H54 (cell line): ENCODE measurements around the gene ID2.

Experiments
- DNase-seq: peaks from one replicate; pipeline ENCODE4 v3.0.0; 2011; ENCODE audit warnings: low spot score, mixed read lengths; ENCODE audit not compliant: insufficient read length
- FAIRE-seq: peaks from 3 replicates; lab custom pipeline; 2011; peaks lifted over from hg19 to GRCh38; lab: Jason Lieb, UNC
- POLR2A ChIP-seq: IDR thresholded peaks from 2 replicates; pipeline ENCODE4 v1.6.1; 2011; ENCODE audit warnings: low read depth, mild to moderate bottlenecking, low read length

ID2 gene

GRCh38 chr2:8642366-8643068 lies 39.3 kb upstream of the ID2 start:
- DNase-seq (no peak), FAIRE-seq (no peak)
- TF ChIP-seq POLR2A, result no peak

- TF ChIP-seq POLR2A, result no peak
- DNase-seq (no peak), FAIRE-seq (no peak)
Measured at GRCh38 chr2:8643250-8643995, 38.4 kb upstream of the ID2 start.

DNA sequence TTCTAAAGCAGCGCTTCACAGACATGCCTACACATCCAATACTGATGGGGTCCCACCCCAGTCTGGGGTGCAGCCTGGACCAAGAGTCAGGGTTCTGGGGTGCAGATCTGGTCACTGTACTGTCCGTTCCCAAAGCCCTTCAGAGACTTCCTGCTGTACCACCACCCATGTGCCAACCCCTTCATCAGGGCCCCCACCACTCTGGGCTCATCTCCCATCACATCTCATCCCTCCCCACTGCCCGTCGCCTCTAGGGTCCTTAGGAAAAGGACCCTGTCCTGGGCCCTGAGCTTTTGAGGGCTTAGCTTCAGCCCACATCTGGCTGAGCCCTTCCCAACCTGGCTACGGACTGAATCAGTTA lies 37.9 kb upstream of the ID2 start:
- TF ChIP-seq POLR2A, result no peak
- no peak for DNase-seq
- no peak for FAIRE-seq

DNA sequence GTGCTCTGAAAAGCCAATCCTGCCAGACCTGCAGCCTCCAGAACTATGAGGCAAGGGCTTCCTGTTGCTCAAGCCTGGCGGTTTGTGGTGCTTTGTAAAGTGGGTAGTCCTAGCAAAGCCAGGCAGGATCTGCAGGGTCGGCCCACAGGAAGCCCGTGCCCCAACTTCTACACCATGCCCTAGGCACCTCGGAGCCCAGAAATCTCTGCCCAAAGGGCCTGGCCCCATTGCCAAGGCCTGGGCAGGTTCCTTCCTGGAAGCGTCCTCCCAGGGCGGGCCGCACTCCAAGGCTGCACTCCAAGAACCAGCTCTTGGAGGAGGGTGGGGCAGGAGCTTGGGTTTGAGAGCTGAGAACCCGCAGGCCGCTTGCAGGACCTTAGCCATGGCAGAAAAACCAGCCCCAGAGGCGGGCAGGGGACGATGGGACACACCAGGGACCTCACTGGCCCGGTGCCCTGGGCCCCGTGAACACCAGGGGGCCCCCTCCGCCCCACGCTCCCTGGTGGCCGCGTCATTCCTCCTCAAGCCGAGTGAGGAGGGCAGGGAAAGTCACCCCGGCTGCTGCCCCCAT lies 37.2 kb upstream of the ID2 start:
- no peak for FAIRE-seq
- TF ChIP-seq POLR2A, result no peak
- DNase-seq, result no peak

DNA sequence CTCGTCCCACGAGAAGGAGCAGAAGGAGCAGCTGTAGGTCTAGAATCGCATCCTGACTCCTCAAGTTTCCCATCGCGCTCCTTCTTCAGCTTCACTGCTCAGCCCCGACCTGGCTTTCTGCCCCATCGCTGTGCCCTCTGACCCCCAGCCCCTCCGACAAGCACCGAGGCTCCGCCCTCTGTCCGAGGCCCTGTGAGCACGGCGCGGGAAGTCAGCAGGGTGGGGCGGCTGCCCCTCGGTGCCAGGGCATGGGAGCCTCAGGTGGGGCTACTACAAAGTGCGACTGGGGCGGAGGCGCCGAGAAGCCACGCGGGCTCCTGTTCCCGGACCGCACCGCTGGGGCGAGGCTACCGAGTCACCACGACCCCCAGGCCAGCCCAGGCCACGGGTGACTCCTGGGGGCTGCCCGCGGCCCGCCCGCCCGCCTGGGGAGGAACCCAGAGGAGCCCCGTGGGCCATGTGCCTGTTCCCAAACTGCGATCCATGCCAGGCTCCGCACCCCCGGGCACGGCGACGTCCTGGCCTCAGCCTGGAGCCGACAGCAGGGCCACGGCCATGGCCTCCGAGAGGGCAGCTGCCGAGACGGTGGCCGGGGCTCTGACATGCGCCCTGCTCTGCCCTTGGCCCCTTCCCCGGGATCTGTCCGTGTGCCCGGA lies 36.6 kb upstream of the ID2 start:
- no peak for DNase-seq
- TF ChIP-seq POLR2A, result no peak
- FAIRE-seq, result no peak

DNA sequence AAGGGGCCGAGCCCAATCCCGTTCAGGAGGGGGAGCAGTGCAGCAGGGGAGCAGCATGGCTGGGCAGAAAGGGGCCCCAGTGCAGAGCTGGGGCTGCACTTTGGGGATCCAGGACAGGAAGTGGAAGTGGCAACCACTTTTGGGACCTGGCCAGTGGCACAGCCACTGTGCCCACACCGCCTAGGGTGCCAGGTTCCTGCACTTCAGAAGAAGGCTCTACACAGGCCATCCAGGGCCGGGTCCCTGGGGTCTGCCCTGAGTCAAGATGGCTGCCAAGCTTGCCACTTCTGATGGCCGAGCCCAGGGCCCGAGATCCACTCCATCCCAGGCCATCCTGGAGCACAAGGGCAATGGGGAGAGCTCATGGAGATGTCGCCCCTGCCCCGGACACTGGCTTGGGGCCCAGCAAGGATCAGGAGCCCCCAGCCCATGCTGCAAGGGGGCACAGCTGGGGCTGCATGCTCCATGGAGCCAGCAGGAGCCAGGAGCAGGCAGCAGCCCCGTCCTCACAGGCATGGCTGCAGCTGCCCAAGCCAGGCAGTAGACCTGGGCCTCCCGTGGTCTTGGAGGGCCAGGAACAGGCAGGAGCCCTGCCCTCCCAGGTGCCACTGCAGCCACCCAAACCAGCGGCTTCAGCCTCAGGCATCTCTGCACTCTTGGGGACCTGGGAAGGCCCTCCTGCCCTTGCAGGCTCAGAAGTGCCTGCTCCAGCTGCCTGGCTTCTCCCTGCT lies 35.0 kb upstream of the ID2 start:
- no peak for TF ChIP-seq POLR2A
- no peak for FAIRE-seq

DNA sequence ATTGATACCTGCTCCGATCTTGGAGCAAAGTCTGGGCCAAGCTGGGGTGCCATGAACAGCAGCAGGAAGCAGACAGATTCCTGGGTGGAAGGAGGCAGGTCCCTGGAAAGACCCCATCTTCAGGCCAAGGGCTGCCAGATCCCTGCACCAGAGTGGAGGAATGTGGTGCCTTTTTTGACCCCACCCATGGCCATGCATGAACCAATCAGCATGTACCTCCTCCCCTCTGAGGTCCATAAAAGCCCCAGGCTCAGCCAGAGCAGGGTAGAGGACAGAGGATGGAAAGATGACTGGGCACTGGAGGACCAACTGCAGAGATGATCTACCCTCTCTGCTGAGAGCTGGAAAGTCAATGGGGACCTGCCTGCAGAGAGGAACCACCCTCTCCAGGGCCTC lies 34.4 kb upstream of the ID2 start:
- FAIRE-seq (no peak), DNase-seq (no peak)
- TF ChIP-seq POLR2A, result no peak

More for the DNA sequence above, 35.0 kb upstream of the ID2 start:
- no peak for DNase-seq

GRCh38 chr2:8648441-8649213 lies 33.2 kb upstream of the ID2 start:
- TF ChIP-seq POLR2A, result no peak
- FAIRE-seq, result no peak

DNA sequence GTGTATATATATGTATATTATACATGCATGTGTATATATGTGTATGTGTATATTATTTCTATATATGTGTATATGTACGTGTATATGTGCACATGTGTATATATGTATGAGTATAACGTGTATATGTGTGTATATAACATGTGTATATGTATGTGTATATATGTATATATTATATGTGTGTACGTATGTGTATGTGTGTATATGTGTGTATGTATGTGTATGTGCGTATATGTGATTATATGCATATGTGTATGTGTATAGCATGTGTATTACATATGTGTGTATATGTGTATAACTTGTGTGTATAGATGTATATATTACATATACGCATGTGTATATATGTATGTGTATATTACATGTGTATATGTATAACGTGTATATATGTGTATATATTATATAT lies 32.1 kb upstream of the ID2 start:
- DNase-seq (no peak), FAIRE-seq (no peak)
- no peak for TF ChIP-seq POLR2A

More at GRCh38 chr2:8648441-8649213, 33.2 kb upstream of the ID2 start:
- no peak for DNase-seq

DNA sequence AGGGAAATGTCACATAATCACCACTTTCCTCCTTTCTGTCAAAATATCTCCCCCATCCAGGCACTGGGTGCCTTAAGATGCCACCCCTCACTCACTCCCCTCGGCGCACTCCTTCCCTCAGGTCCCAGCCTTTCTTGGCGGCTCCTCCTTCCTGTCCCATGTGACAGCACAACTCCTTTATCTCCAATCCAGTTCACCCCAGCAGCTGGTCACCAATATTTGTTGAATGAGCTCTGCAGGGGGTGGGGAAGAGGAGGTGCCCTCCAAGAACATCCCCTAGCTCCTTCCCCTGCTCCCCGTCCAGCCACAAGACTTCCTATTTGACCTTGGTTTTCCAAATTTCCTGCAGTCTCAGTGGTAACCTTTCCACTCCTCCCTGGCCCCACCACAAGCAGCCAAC lies 31.6 kb upstream of the ID2 start:
- FAIRE-seq (no peak), DNase-seq (no peak)
- no peak for TF ChIP-seq POLR2A

DNA sequence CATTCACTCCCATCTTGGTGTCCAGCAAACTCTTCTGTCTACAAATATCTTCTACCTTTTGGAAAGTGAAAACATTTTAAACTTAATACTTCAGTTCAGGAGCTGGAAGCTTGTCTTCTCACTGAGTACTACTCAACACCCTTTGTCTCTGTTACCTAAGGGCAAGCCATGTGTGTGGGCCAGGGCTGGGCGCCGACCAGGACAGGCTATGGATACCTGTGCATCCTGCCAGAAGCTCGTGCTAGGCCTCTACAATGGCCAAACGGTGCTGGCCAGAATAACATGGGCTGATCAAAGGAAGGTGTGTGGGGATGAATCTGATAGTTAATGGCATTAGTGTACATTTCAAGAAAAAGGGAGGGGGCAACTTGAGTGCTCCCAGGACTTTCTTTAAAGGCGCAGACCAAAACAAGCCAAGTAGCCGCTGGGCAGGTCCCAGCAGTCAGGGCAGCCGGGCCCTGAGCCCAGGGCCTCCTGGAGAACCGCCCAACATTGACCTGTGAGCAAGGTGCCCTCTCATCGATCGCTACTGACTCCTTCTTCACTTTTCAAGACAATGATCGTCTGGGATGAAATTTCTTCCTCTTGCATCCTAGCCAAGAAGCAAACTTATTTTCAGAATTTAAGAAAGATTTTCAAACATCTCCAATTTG lies 29.0 kb upstream of the ID2 start:
- no peak for TF ChIP-seq POLR2A
- DNase-seq (no peak), FAIRE-seq (no peak)

GRCh38 chr2:8653485-8653884 lies 28.4 kb upstream of the ID2 start:
- TF ChIP-seq POLR2A, result no peak
- FAIRE-seq, result no peak
- DNase-seq, result no peak
